HG02588 (cell line): ENCODE results near the gene RAB4A.
"Not testable (repeated sequence)": the region's sequence is repeated elsewhere in the genome, so short reads cannot be mapped to it uniquely, and the experiment has no call there.

Source experiments
- ATAC-seq: cut with Tn5 transposase; IDR thresholded peaks from one replicate; pipeline ENCODE4 v1.9.1; 2021; ENCODE audit warnings: mild to moderate bottlenecking, moderate library complexity; ENCODE audit not compliant: unreplicated experiment

The RAB4A gene

GRCh38 chr1:229295745-229296144, 24.8 kb downstream of the RAB4A start:
- ATAC-seq: no peak

- no peak for ATAC-seq
These were observed 25.6 kb downstream of the RAB4A start for GRCh38 chr1:229296541-229296941.

DNA sequence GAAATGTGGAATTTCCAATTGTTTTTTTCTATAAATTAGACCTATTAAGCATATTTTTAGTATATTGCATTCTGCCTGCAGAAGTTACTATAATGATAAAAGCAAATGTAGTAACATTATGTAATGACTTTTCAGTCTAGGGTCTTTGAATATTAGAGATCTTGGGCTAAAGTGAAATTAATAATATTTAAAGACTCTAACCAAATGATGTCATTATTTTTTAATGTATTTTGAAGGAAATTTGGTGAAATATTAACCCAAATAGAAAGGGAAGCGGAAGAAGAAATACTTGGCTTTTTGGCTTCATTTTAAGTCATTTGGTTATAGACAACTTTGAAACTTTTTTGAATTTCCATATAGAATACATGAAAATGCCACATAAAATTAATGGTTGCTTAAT, 26.8 kb downstream of the RAB4A start:
- ATAC-seq: no peak

DNA sequence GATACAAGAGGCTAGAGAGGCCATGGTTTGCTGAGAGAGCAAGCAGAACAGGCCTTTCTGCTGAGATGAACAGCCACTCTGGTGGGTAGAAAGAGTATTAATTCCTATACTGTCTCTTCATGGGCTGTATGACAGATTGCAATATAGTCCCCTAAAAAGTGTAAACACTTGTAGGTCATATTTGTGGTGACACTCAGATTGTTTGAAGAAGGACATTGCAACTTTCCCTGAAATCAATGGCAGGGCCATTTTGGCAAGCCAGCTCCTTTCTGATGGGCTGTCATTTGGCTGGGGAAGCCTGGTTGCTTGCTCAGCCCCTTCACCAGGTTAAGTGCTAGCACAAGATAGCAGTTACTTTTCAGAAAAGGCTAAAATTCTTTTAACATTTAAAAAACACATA, 27.5 kb downstream of the RAB4A start:
- ATAC-seq: no peak

- no peak for ATAC-seq
These were observed 28.1 kb downstream of the RAB4A start for GRCh38 chr1:229298887-229299503.

DNA sequence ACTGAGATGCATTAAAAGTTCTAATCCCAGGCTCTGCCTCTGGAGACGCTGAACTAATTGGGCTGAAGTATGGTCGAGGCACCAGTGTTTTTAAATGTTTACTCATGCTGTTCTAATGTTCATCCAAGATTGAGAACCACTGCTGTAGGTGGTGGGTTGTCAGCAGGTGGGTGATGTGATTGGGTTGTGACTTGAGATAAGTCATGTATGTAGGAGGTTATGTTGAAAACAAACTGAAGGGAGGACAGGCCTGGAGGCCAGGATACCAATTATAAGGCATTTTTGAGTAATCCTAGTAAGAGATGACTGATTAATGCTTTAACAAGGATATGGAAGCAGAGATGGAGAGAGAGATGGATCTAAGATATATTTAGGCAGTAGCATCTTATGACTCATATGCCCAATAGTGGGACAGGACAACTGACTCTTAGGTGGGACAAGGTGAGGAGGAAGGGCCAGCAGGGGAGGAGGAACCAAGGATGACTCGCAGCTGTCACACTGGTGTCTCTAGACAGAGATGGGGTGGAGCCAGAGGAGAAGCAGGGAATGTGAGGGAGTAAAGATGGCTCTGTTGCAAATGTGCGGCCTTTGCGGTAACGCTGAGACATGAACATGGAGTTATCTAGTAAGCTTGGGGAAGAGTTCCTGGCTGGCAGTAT, 29.3 kb downstream of the RAB4A start:
- ATAC-seq: no peak

DNA sequence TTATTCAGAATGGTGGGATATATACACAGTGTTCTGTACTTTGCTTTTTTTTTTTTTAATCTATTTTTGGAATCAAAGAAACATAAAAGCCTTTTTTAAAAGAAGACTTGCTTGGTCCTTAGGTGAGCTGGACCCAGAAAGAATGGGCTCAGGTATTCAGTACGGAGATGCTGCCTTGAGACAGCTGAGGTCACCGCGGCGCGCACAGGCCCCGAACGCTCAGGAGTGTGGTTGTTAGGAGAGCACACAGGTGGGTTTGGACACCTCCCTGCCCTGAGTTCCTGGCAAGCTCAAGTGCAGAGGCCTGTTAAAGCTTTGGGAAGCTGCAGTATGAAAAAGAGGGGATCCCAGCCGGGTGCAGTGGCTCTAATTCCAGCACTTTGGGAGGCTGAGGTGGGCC, 31.8 kb downstream of the RAB4A start:
- no peak for ATAC-seq

- no peak for ATAC-seq
These were observed 32.9 kb downstream of the RAB4A start for GRCh38 chr1:229303855-229304254.

DNA sequence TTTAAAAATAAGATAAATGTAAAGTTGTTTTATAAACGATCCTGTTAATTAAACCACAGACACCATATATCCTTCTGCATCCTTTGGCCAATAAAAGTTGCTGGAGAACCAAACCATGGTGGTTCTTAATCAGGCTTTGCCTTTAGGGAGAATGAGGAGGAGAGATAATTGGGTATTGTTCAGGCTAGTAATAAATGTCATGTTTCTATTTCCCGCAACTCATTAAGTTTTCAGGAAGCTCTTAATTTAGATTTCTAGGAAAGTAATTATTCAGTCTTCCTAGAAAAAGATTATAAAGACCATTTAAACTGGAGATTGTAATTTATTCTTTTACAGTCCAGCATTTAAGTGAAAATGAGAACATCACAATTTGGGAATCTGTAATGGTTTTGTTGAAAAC, 34.5 kb downstream of the RAB4A start:
- ATAC-seq: no peak

DNA sequence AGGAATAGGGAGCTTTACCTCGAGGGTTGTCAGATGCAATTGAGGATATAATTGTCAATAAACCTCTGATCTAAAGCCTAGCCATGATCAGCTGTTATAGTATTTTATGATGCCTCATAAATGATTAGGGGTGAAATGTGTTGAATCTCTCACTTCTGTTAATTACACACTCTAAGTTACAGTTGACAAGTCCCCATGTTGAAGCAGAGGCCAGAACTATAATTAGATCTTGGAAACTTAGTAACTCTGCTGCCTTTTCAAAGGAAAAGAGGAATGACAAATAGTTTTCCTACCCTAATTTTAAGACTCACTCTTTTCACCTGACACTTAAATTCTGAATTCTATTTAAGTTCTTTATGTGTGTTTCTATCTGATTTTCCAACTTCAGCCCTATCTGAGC, 38.2 kb downstream of the RAB4A start:
- ATAC-seq: no peak

- no peak for ATAC-seq
These were observed 38.8 kb downstream of the RAB4A start for GRCh38 chr1:229309684-229310083.

DNA sequence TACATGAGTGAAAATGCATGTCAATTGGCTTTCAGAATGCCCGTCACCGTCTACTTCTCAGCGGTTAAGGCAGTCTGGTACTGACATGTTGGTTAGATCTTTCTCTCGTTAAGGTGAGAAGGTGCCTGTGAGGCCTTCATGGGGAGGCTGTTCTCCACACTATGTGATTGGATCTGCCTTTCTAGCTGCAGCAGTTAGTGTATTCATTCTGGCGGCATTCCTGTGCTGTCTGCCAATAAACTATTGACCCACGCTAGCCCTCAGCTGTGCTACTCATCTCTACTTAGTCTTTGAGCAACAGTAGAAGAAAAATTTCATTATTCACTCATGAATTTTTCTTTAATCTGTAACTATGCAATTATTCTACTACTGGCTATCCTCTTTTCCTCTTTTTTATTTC, 39.9 kb downstream of the RAB4A start:
- ATAC-seq: no peak

- ATAC-seq: no peak
These were observed 45.3 kb downstream of the RAB4A start for GRCh38 chr1:229316166-229316565.

- ATAC-seq: no peak
These were observed 47.1 kb downstream of the RAB4A start for GRCh38 chr1:229318056-229318455.

DNA sequence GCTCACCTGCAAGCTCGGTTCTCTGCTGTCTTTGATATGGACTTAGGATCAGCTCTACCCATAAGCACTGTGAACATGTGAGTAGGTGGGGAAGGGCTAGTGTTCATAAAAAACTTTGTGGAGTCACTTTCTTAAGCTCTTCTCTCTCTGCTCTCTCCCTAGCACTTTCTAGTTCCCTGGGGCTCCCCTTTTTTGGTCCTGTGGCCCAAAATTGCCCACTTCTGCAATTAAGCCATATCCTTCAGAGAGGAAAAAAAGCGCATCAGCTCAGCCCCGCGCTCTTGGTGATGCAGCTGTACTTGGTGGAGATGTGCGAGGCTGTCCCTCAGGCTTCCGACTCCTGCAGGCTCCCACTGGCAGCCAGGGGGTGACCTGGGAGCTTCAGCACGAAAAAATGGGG, 48.6 kb downstream of the RAB4A start:
- ATAC-seq: no peak

DNA sequence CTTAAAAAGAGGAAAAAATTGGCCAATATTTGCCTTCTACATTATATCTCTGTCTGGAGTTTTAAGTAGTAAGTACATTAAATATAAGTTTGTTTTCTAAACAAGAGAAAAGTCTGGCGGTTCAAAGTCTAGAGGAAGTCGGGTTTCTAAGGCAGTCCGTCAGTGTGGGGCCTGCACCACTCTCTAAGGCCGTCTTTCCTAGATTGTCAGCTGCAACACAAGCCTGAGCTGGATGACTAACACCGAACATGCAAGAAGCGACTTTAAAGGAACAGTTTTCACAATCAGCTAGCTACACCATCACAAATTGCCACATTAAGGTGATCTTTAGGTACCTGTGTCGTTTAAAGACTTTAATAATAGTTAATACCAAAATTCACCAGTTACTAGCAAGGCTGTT, 52.3 kb downstream of the RAB4A start:
- no peak for ATAC-seq

- no peak for ATAC-seq
These were observed 53.1 kb downstream of the RAB4A start for GRCh38 chr1:229323885-229324553.

DNA sequence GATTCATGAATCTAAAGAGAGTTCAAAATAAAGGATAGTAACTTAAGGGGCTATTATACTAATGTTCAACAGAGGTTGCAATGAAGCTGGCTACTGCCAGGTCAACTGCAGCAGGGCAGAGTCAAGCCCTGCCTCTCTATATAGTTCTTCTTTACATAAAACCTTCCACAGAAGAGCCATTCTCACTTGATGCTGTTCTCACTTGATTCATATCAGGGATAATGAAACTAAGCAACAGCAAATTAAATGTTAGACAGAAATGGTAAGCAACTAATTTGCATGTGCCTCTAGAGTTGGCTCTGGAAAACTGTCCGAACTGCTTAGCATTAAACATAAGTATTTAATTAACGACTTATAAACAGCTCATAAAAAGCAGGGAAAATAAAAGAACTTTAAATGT, 54.5 kb downstream of the RAB4A start:
- ATAC-seq: no peak

DNA sequence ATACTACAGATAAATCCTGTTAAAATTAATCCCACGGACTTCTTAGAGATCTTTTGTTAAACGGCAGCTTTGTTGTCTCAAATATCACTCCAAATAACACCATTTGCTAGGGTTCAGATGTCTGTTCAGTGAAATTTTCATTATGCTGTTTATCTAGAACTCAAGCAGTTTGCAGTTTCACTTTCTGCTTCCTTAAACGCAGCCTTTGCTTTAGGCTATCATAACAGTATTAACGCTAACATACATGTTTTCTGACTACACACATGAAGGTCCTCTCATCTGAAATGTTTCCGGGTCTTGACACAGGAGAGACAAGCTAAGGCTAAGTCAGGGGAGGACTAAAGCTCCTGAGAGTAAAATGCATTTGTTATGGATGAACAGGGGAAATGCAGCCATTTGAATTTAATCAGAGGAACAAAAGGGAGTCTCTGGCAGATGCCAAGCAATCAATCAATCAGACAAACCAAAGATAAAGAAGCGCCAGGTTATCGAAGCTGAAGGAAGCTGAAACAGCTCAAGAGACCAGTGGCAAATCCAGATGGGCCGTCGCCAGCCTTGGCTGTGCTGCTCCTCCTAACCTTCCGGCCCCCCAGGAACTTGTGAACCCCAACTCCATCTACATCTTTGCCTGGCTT, 55.1 kb downstream of the RAB4A start:
- ATAC-seq: no peak

DNA sequence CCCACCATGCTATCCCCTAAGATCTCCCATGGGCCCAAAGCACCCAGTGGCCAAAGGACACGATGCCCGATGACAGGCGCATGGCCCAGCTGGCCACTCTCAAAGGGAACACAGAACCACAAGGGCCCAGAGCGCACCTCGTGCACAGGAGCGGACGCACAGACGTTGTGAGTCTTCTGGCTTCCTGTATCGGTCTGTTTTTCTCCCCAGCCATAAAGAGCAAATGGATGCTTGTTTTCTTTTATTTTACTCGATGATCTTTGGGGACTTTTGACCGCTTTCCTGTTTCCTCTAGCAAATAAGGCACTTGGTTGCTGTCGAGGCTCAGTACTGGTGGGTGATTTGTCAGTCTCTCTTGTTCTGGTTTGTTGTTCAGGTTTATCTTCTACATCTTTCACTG, 55.7 kb downstream of the RAB4A start:
- no peak for ATAC-seq

DNA sequence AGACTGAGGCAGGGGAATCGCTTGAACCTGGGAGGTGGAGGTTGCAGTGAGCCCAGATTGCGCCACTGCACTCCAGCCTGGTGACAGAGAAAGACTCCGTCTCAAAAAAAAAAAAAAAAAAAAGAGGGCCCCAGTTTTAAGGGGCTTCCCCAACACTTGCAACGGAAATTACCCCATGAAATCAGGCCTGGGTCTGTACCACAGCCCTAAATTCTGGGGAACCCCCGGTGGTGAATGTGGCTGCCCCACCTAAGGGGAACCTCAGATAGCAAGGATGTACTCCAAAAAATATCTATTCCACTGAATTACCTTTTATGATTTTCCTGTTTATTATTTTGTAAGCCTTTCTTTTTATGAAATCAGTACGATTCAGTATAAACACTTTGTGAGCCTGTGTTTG, 56.9 kb downstream of the RAB4A start:
- ATAC-seq: not testable (repeated sequence)
